Measurements from ENCODE around the gene VPS16.

DNA sequence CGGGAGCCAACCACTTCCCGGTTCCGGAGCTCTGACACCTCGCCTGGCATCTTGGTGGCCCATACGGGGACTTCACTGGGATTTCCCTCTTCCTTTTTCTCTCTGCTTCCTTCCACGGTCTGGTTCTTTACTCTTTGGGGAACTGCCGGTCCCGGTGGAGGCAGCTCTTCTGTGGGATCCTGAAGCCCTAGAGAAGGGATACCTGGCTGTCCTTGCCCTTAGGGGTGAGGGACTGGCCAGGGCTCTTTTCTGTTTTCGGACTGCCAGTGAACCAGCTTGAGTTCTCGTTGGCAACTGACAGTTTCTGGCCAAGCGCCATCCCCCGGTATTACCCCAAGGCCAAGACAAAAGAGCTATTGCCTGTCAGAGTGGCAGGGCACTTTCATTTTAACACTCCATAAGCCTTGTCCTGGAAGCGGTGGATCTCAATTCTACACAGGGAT, 39.2 kb upstream of the VPS16 start:
- TF ChIP-seq ZBTB8A (tag by site-specific recombination; IDR thresholded peaks at IDR 0.05) (no peak), BCL11B (tag by site-specific recombination; IDR thresholded peaks at IDR 0.05; ENCODE audit: low read depth) (no peak)
